HG03097 (cell line): ENCODE results near the gene ADAM12.

ENCODE experiments used
- ATAC-seq: cut with Tn5 transposase; IDR thresholded peaks from one replicate; pipeline ENCODE4 v1.9.1; 2021; ENCODE audit not compliant: unreplicated experiment, low FRiP score

The ADAM12 gene

DNA sequence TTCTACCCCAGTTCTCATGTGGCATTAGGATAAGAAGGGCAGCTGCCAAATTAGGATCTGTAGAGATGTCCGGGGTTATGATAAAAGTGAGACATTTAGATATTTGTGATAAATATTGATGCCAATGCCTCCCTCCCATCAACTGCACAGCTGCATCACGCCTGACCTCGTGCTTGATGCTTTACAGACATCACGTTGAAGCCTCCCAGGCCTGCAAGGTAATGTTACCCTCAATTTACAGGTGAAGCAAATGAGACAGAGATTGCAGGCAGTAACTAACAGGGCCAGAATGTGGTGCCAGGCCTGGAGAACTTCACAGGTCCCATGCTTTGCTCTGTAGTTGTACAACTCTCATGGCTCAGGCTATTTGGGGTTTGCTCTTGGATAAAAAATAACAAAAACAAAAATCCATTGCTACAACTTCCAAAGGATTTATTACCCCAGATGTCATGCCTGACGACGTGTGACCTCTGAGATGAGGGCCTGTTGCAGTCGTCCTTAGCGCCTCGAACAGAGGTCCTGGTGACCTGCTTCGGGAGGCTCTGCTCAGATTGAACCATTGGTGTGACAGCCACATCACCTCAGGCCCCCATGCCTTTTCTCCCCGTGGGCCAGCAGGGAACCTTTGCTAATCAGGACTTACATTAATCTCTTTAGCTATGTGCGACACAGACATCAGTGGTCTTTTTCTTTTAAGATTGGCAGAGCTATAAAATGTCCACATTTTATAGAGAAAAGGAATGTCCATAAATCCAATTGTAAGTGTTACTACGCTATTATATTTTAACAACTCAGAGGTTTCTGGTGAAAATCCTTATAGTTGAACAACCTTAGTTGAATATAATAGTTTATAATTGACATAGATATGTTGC is 169.3 kb downstream of the ADAM12 start:
- ATAC-seq, result no peak

DNA sequence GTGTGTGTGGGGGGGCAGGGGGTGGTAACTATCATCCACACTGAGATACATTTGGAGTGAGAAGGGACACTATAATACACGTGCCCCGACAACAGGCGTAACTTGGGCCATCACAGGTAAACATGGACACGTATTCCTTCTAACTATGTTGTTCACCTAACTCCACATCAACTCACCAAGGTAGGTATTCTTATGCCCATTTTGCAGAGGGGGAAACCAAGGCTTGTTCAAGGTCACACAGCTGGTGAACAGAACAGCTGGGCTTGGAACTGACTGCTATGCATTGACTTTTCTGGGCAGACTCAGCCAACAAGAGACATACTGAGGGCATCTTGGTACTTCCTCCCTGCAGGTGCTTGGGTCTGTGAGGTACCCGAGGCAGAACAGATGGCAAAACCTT is 170.1 kb downstream of the ADAM12 start:
- ATAC-seq, result no peak

DNA sequence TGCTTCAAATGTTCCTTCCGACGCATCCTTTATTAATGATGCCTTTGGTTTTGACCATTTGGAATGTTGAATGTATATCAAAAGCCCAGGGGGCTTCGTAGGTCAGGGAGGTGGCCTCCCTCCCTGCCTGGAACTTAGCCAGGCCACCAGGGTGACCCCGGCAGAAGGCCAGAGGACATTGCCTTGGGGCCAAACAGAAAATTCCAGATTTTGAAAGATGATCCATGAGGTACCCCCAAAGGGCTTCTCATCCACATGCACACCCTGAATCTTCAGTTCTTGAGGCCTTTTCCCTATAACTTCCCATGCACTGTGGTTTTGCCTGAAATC is 171.7 kb downstream of the ADAM12 start:
- ATAC-seq, result no peak

DNA sequence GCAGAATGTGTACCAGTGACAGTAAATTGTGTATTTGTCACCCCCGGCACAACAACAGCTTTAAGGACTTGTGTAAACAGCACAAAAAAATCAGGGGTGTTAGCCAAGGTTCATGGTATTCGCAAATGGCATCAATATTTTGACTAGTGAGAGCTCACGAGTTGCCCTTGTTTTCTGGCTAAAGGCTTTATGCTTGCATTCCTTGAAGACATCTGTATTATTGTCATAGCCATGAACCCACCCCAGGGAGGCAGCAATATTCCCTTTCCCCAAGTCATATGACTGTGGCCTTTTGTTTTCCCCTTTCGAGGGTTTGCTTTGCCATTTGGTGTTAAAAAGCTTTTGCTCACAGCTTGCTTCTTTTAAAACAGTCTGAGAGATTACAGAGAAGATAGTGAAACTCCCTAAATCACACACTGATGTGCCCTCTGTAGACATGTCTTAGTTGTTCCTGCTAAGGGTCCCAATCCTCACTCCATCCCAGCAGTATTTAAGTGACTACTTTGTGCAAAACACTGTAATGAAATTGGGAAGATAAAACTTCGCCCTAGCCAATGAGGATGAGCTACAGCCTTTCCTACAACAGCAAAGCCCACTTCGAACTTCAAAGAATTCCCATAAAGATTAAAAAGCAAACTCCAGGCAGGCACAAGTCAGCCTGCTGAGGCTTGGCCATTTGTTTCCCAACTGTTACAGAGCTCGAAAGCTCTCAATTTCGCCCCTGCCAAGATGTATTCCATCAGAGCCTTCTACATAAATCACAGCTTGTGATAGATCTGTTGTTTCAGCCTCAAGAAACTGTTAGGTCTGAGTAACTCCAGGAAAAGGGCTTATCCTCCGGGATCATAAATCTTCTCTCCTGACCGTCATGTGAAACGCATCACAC is 172.3 kb downstream of the ADAM12 start:
- no peak for ATAC-seq

DNA sequence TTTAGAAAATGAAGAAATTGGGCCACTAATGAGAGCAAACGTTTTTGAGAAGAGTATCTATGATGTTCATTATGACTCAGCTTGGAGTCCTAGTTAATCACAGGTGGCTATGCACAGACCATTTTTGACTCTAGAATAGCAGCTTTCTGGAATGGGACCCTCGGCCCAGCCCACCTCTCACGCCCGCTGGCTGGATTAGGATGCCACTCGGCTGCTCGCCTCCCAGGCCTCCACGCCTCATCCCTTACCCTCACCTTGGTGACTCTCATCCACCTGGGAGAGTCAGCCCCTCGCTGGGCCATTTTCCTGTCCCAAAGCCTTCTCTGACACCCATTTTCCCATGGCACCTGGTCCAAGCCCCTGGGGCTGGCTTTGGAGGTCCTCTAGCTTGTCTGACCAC is 173.6 kb downstream of the ADAM12 start:
- ATAC-seq, result no peak

DNA sequence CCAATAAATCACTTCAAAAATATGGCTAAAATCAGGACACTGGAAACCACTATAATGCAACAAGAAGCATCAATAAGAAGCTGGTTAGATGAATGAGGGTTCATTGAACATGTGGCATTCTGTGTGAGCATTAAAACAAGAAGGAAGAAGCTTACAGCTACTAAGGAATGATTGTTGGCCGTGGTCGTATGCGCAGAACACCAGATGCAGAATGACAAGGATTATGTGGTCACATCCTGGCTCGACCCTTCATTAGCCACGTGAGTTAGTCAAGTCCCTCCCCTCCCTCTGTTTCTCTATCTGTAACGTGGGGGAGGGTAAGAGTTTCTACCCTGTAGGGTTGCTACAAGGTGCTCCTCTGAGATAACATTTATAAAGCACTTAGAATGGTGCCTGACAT is 174.3 kb downstream of the ADAM12 start:
- ATAC-seq, result no peak

DNA sequence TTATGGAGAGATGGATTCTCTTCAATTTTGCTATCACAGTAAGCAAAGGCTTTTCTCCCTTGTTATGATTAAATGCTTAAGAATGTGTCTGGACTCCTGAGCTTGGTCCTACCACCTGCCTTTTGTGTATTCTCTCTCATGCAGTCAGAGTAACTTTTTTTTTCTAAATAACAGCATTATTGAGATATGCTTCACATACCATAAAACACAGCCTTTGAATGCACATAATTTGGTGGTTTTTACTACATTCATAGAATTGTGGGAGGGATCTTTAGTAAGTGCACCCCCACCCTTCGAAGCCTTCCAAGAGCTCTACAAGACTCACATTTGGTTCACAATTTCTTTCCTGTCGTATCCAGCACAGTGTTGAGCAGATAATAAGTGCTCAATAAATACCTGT is 175.5 kb downstream of the ADAM12 start:
- ATAC-seq, result no peak

DNA sequence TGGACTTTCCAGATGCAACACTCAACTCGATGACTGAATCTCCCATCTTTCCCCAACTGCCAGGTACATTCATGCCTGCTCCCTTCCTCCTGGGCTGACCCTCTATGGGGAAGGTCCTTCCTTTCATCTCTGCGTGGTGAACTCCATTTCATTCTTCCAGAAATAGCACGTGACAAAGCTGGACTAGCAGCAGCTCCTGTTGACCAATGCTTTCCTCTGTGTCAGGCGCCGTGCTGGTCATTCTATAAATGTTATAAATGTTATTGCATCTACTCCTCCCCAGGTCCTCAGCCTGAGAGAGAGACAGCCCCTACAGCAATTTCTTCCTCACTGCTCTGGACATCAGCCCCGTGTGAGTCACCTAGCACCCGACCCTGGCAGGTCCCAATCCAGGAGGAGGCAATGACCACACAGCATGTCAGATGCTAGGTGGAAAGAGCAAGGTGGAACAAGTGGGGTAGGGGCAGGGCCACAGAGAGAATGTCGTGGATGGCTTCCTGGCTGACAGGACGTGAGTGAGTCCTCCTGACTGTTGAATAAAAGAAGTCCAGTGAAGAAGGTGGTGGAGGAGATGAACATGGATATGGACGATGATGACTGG is 178.1 kb downstream of the ADAM12 start:
- ATAC-seq, result no peak

DNA sequence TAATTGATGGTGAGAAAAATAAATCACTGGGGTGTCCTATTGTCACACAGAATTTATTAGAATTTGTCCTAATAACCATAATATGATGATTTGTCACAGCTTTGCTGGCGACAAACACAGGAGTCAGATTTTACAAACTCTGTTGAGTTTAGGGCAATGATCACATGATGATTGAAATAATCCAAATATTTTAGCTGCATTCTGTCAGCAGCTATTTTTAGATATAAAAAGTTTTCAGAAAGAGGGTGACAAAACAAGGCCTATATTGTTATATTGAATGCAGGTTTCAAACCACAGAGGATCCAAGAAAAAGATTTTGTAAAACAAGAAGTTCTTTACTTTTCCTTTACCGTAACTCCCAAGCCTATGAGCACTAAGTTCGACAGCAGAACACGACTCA is 178.8 kb downstream of the ADAM12 start:
- ATAC-seq, result no peak

DNA sequence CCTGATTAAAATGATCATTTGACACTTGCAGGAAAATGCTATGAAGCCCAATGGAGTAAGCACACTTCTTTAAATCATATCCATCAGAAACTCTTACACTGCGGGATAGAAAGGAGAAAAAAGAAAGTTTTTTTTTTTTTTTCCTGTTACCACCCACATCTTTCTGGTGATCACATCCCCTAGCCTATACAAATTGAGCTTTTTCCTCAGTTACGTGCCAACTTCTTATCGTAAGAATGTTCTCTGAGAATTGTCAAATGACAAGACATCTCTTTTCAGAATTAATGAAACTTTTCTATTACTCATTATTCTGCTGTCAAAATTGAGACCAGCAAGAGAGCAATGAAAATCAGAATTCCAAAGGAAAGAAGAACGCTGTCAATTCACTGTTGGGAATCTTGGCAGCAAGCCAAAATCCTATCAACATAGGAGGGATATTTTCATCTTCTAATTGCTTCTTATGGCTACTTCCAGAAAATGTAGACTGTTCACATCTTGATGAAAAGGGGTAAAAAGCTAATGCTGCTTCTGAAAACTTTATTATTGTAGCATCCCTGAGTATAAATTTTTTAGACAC is 179.5 kb downstream of the ADAM12 start:
- no peak for ATAC-seq

DNA sequence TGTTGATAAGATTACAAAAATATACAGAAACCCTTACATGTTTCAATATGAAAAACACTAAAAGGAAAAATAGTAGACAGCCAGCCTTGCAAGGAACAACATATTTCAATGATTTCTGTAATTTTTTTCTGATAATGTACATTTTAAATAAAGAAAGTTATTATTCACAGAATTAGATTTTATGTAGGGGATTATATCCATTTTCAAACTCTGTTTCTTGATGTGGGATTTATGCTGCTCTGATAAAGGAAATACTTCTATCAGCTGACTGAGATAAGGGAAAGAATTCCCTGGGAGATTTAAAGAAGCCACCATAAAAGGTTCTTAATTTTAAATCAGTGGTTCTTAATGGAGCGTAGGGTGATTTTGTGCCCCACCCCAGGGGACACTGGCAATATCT is 180.4 kb downstream of the ADAM12 start:
- ATAC-seq, result no peak

DNA sequence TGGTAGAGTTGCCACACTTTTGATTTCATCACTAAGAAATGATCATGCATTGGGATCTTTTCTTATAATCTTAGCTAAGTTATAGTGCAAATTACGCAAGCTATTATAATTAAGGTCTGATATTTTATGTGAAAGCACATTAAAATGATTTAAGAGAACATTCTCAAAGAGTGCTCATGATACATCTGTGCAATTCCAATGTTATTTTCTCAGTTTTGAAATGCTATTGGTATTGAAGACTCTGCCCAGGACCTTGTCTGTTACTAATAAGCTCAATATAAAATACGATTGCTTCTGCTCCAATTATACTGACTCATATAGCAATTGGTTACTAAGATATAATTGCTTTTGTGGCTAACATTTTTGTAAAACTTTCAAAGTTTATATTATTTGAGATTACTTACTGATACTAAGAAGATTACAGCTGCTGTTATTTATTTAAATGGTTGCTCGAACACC is 180.9 kb downstream of the ADAM12 start:
- no peak for ATAC-seq

DNA sequence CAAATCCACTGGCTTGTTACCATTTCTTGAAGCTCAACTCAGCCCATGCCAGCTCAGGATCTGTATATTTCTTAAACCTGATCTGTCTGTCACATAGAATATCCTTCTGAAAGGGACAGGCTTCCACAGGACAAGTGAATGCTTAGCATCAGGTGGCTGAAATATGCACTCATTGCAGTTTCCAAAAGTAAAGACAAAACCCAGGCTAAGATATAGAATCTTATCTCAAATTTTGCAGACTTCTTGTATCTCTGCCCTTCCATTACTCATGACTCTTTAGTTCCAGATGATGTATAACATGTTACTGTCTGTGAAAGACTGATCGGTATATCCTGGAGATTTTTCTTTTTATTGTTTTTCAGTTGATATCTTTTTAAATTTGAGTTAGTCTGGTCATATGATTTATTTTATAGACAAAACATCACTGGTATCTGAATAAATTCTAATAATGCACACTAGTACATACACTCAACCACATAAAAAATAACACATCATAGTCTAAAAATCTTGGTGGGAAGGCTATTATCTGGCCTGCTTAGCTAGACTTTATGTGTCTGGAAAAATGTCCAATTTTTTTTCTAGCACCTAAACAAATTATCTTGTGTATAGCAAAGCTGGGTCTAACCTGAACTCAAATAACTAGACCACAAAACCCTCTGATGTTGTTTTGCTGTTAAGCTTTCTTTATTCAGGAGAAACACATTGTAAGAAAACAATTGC is 182.6 kb downstream of the ADAM12 start:
- ATAC-seq, result no peak

DNA sequence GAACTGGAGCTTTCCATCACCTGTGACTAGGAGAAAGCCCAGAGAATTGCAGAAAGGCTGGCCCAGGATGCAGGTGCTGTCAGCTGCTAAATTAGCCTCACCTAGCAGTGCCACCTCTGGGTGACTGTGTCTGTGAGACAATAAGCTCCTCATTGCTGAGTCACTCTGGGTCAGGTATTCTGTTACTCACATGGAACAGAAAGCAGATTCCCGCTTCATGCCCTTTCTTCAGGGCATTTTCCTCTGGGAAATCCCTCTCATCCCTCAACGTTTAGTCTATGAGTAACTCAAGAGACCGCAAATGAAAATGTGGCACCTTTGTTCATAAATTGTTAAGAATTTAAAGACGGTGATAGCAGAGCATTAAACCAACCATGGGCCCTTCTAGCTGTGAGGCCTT is 184.0 kb downstream of the ADAM12 start:
- ATAC-seq, result no peak

DNA sequence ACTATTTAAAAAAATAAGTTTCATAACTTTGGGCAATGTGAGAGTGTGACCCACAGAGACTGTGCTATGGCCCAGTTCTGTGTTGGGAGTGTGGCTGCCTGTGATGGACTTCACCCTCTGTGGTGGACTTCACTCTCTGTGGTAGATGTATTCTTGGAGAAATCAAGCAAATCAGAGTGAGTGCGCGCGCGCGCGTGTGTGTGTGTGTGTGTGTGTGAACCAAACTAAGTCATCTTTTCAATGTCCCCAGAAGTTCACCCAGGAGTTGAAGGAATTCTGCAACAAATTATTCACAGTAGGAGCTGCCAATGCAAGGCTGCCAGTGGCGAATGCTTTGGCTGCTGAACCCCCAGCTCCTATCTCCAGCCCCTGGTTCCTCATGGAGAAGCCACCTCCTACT is 184.5 kb downstream of the ADAM12 start:
- no peak for ATAC-seq

DNA sequence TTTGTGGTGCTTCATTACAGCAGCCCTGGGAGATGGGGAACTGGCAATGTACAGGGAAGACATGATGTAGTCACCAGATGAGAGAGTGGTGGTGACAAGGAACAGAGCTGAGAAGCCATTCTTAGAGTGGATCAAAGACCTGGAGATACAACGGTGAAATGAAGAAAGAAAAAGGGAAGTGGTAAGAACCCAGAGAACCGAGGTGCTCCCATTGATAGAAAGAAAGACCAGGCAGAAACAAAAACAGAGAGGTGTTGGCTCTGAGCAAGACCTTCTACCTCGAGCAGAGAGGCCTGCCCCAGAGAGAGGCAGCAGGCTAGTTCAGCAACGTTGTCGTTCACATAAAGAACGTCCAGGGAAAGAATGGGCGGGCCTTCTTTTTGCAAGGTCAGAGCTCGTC is 186.7 kb downstream of the ADAM12 start:
- no peak for ATAC-seq

DNA sequence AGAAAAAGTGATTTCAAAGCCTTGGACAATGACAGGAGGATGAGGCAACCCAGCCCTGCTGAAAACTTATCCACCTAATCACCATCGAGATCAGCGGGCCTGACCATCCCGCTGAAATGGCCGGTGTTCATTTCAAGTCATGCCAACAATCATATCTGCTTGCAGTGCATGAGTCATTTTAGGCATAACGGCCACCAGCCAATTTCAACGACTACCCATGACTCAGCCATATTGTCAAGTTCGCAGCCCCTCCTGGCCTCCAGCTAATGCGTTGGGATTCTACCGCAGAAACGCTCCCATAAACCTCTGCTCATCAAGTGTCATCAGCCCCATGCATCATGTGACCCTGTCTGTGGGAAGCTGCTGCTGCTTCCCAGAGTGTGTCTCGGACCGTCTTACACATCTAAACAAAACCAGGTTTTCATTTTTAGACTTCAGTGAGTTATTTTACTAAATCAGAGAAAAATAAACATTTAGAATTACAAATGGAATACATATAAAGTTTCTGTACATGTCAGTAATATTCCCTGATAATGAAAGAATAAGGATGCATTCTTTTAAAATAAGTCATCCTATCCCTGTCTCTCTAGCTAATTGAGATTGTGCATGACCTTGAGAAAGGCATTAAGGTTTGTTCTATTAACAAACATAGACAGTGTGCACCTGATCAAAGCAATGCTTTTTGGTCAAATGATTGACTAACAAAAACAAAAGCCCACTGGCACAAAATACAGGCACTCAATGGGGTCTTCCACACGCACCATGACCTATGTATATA is 188.9 kb downstream of the ADAM12 start:
- ATAC-seq, result no peak

DNA sequence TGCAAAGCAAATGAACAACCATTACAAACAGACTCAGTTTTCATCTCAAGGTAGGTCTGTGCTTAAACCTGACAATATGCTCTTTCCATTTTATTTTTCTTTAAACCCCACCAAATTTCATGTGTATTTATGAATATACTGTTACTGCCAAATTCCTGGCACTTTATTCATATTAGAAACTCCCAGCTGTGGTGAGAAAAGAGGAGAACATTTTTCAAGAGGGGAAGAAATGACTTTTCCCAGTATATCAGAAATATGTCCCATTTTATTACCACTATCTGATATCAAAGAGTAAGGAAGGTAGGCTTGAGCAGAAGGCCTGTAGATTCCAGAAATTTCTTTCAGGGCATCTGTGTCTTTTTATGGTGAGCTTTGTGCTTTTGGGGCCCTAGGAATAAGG is 189.6 kb downstream of the ADAM12 start:
- ATAC-seq, result no peak

DNA sequence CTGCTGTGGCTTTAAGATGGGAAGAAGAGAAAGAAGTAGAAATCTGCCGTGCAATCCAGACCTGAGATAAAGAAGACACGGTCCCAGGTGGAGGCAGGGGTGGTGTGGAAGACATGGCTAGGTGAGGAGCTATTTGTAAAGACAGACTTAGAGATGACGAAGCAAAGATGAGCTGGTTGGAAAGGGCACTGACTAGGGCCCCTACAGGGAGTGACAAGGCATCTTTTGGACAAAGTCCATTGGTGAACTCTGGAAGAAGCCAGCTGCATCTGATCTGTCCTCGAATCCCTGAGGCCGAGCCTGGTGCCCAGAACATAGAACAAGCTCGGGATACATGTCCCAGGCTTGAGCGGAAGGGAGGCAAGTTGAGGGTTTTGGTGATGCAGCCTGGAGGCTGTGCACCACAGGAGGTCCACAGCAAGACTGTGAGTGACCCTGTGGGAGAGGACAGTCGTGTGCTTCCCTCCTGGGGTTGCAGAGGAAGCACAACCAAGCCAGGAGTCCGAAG is 191.2 kb downstream of the ADAM12 start:
- ATAC-seq, result no peak
